Glomerular visceral epithelial cell (primary cell): ENCODE data around the gene SLIRP.
"Not testable (repeated sequence)": the region's sequence is repeated elsewhere in the genome, so short reads cannot be mapped to it uniquely, and the experiment has no call there.

Experiments used
- DNase-seq: peaks from one replicate; pipeline ENCODE4 v3.0.0-alpha.2; 2016; ENCODE audit errors: extremely low spot score

SLIRP gene

GRCh38 chr14:77741438-77741837 lies 33.5 kb downstream of the SLIRP start:
- no peak for DNase-seq

GRCh38 chr14:77746064-77746702 lies 38.3 kb downstream of the SLIRP start:
- DNase-seq: no peak

- DNase-seq: not testable (repeated sequence)
Measured at GRCh38 chr14:77747425-77747824, 39.5 kb downstream of the SLIRP start.

GRCh38 chr14:77752266-77752665 lies 44.4 kb downstream of the SLIRP start:
- DNase-seq: no peak

- DNase-seq: no peak
Measured at GRCh38 chr14:77752799-77753516, 45.1 kb downstream of the SLIRP start.

- DNase-seq: peak; percentile 94
Measured at GRCh38 chr14:77760381-77761204, 52.7 kb downstream of the SLIRP start, which contains the start of gene SNW1. SNW1 (minus strand) TSS chr14:77761156; CDS start chr14:77761127, 29 bp downstream.

GRCh38 chr14:77761205-77761931 lies 53.5 kb downstream of the SLIRP start:
- peak; percentile 28 for DNase-seq

- no peak for DNase-seq
Measured at GRCh38 chr14:77763316-77763715, 55.4 kb downstream of the SLIRP start.

GRCh38 chr14:77763978-77764377 lies 56.1 kb downstream of the SLIRP start:
- no peak for DNase-seq
